GM19043 (cell line): ENCODE measurements around the gene DMD.

ENCODE experiments used
- ATAC-seq: cut with Tn5 transposase; IDR thresholded peaks from one replicate; pipeline ENCODE4 v1.9.1; 2021; ENCODE audit warnings: low read depth; ENCODE audit not compliant: unreplicated experiment

Gene DMD

DNA sequence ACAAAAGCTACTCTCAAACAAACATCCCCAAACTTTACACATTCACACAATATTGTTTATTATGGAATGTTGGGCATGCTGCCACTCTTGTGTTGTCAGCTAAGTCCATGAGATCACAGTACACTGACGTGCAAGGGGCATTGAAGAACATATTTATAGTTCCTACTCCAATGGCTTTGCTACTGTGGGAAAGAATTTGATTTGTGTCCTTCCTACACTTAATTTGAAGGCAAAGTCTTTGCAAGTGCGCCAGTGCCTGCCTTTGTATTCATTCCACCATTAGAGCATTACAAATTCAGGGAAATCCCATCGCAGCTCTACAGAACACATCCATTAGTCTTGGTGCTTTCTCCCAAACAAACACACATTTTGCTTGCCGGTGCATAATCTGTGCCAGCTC, 2094.1 kb downstream of the DMD start:
- ATAC-seq: no peak

DNA sequence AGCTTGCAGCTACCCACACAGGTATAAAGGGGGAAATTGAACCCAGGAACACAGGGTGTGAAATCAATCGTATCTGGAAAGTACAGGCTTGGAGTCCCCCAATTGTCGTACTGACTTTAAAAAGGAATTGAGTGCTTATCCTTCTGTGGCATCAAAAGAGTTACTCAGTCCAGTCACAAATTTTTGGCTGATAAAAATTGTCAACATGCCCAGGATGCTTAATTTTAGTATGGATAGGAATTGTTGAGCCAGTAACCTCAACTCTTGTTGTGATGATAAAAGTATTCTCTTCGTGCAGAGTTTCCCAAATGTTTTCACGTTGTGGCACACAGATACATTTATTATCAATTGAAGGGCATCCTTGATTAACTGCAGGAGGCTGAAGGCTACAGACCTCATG, 2096.0 kb downstream of the DMD start:
- no peak for ATAC-seq

DNA sequence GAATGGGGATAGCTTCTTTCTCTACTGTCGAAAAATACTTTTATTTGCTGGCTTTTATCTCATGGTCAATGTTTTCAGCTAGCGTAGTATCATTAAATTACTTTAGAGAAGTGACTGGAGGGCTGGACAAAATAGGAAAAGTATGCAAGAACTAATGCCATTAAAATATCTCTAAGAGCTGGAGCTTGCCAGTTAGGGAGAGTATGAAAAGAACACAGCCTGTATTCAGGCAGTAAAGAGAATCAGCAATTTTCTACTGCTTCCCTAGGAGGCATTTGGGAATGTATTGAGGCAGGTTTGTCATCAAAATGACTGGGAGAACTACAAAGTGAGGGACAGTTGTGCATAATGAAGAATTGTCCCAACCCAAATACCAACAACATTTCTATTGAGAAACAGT, 2096.5 kb downstream of the DMD start:
- no peak for ATAC-seq

DNA sequence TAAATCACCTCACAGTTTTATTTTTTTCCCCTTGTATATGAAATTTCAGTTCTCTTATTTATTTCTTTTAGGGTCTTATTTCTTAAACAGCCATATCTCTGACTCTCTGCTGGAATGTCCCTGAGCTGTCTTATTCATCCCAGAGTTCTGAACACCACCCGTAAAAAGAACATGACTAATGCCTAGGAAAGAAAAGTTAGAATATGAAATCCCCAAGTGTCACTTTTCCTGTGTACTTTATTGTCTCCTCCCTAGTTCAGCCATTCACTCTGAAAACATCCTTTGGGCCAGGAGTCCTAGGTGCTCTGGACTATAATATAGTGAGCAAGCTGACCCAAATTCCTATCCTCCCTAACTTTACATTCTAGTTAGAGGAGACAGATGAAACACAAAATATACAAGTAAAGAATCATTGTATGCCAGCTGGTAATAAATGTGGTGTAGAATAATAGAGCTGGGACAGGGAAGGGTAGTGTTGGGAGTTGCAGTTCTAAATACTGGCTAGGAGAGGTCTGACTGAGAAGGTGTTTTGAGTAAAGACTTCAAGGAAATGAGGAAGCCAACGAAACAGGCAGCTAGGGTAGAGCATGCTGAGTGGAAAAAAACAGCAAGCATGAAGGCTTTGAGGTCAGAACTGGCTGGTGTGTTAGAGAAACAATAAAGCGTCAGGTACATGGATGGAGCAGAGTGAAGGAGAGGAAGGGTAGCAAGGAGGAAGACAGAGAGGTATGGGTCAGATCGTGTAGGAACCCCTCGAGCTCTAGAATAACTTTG, 2098.9 kb downstream of the DMD start:
- ATAC-seq: no peak

DNA sequence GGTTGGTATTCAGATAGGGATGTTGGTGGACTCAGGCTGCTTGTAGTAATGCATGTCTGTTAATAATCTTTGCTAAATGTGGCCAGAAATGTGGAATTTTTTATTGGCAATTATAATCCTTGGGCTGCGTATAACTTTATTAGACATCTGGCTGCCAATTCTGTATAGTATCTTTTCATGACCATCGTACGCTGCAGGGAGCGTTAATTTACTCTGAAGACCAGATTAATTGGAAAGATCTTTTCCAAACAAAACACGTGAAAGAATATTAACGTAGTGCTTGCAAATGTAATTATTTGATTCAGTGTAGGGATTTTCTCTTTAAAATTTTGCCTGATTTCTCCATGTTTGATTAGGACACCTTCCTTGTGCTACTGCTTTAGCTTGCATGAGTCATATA, 2100.7 kb downstream of the DMD start:
- no peak for ATAC-seq

DNA sequence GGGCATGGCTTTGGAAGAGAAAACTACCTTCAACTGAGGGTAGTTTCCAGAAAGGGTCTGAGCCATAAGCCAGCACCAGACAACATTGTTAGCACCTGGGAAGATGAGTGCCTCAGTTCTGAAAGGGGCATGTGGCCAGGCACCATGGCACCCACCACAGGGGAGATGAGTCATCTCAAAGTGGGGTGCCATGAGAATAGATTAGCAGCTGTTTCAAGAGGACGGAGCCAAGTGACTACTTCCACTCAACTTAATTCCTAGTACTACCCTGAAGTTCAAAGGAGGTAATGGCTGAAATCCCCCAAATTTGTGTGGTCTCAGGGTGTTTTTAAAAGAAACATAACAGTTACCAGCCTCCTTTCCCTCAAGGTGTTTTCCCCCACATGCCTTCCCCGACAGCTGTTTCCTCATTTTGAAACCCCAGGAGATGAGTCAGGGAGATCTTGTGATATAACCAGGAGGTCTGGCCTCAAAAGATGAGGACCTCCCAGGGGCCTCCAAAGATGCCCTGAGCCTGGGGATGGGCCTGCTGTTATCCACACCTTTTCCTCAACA, 2111.7 kb downstream of the DMD start:
- ATAC-seq: peak; percentile 58

DNA sequence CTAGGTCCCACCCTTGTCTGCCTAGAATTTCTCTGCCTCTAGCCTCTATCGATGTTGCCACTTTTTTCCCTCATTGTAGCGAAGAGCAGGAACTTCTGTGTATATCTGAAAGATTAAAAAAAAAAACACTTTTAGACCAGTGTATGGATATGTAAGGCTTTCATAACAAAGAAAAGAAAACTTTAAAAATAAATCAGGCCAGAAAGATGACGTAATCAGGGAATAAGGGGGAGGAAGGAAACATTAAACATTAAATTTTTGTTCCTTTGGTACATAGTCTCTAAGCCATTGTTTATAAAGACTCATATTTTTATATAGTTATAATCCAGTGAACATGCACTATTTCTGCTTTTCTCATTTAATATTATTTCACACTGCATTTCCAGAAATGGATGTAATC, 2113.3 kb downstream of the DMD start:
- ATAC-seq: no peak

DNA sequence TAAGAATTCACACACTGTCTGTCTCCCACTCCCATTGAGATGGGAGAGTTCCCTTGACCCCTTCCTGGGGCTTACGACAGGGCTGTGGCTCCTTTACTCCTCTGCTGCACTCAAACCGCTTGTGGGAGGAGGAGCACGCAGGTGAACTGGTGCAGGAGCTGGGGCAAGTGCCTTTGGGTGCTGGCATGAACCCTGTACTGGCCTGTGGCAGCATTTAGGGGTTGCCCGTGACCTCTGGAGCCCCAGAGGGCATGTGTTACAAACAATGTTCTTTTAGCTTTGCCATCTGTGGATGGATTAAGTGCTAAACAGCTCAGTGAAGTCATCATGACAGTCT, 2117.7 kb downstream of the DMD start:
- no peak for ATAC-seq

DNA sequence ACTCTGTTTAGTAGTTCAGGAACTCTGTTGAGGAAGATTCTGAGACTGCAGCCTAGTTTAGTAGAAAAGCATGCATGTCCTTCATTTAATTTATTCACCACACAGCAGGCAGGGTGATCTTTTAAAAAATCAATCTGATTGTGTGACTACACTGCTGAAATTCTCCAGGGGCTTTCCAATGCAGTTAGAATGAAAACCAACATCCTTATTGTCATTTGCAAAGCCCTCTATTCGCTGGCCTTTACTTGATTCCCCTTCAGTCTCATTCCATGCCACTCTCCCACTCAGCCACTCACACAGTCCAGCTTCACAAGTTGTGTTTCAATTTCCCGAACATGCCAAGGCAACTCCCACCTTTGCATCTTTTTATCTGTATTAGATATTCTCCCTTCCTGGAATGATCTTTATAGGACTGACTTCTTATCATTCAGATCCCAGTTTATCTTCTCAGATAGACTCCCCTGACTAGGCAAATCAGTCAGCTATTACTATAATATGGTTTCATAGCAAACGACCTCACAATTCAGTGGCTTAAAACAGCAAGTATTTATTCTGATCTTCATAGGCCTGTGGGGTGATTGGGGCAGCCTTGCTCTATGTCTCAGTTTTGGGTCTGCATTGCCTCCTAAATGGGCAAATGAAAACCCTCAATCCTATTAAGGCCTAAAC, 2118.2 kb downstream of the DMD start:
- ATAC-seq: no peak

DNA sequence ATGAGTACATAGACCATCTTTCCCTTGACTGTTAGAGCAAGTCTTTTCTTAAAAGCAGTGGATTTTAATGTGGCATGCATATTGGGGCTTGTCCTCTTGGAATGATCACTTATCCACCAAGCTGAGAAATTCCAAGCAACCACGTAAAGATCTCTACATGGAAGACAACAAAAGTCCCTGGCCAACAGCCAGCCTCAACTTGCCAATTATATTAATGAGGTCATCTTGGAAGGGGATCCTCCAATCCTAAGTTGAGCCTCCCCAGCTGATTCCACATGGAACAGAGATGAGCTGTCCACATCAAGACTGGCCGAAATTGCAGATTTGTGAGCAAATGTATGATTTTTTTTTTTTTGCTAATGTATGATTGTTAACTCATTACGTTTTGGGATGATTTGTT, 2118.9 kb downstream of the DMD start:
- ATAC-seq: no peak

DNA sequence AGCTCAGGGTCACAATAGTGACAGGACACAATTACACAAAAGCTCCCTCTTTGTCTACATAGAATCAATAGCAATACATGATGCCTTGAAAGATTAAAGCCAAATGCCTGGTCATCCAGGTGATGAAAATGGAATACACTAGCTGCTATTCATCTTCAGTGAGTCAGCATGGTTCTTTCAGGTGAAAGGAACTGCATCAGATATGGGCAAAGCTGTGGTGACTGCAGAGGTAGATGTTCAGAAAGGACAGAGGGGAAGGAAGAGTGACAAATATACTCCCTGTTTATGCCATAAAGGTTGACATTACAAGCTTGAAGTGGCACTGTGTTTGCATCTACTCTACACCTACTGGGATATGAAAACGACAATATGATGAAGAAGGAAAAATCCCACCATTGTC, 2119.5 kb downstream of the DMD start:
- no peak for ATAC-seq

DNA sequence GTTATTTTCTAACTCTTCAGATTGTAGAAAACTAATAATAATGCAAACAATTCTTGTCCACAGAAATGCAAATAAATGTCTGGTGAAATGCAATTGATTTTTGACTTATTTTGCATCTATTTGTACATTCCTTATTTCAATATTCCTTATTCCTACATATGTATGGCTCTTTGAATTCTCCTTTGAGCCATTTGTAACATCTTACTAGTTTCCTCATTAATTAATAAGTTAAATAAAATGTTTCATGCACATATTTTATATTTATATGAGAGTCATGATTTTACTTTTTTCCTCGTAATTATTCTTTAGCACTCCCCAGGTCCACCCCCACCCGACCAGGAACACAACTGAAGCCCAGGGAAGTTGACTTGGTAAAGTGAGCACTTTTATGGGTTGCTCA, 2136.8 kb downstream of the DMD start:
- no peak for ATAC-seq

DNA sequence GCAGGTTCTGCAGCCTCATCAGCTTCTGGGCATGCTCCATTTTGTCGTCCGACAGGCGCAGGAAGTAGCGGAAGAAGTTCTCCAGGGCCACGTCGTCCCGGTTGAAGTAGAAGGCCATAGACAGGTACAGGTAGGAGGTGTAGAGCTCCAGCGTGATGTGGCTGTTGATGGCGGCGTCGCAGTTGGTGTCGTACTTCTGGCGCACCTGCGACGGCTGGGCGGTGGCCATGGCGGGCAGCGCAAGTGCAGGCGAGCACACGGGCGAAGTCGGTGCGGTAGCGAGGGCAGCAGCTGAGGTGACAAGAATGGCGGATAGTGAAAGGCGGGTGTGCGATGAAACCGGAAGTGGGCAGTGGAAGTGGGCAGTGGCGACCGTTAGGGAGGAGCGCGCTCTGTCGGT, 2139.6 kb downstream of the DMD start, which contains the start of gene FTHL17:
TSS of gene FTHL17 (minus strand) at position 317 of the 400 bp plus-strand sequence. CDS start at position 229, 88 bp downstream.
- ATAC-seq: no peak

DNA sequence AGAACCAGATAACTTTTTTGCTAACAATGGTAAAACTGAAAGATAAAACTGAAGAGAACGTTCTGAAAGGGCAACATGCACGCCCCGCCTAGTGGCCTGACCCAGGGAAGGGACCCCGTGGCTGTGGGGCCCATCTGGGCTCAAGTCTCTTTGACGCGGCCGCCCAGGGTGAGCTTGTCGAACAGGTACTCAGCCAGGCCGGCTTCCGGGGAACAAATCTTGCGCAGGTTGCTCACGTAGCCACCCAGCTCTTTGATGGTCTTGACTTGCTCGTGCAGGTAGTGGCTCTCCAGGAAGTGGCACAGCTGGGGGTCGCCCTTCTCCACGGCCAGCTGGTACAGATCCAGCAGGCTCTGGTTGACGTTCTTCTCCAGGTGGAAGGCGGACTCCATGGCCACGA, 2140.1 kb downstream of the DMD start:
- ATAC-seq: no peak

DNA sequence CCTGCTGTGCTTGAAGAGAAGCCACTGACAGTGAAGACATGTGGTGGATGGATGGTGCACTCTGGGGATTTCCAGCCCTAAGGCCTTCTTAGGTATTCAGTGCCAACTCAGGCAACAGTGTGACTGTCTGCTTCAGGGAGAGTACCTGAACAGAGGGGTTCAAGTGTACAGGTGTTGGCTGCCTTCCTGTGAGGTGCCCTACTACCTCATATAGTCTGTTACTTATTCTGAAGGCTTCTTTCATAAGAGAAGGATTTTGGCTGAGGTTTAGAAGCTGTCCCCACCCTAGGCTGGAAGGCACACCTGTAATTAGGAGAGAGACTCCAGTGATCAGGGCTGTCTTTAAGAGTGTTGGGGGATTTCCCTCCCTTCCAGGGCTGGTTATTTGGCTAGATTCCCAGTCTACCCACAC, 2141.3 kb downstream of the DMD start:
- ATAC-seq: peak; percentile 50
